DOHH2 (cell line): ENCODE results near the gene DRAXIN.
"Not testable (repeated sequence)": the region's sequence is repeated elsewhere in the genome, so short reads cannot be mapped to it uniquely, and the experiment has no call there.

ENCODE experiments used
- H3F3A ChIP-seq: fragments of 200-600 bp; sonication (generic), shearing (Covaris generic); 2 replicates; pipeline ENCODE4 v1.6.0; 2016; ENCODE audit warnings: antibody characterized with exemption, mild to moderate bottlenecking; ENCODE audit not compliant: control insufficient read depth, insufficient read depth
- H3K27ac ChIP-seq: fragments of 200-600 bp; sonication (generic); 2 replicates; pipeline ENCODE4 v1.5.1; 2014; ENCODE audit warnings: low read depth, mild to moderate bottlenecking, low read length, moderate library complexity
- H3K27me3 ChIP-seq: fragments of 200-600 bp; sonication (generic); 2 replicates; pipeline ENCODE4 v1.6.1; 2014; ENCODE audit warnings: mild to moderate bottlenecking, low read length, mixed read lengths; ENCODE audit not compliant: control insufficient read depth
- H3K36me3 ChIP-seq: fragments of 200-600 bp; sonication (generic); 2 replicates; pipeline ENCODE4 v1.6.1; 2014; ENCODE audit warnings: mild to moderate bottlenecking, low read length, moderate library complexity, mixed read lengths; ENCODE audit not compliant: control insufficient read depth
- H3K4me1 ChIP-seq: fragments of 200-600 bp; sonication (generic); 2 replicates; pipeline ENCODE4 v1.6.1; 2014; ENCODE audit warnings: mild to moderate bottlenecking, low read length, mixed read lengths; ENCODE audit not compliant: control insufficient read depth
- H3K4me2 ChIP-seq: fragments of 200-600 bp; sonication (generic); 2 replicates; pipeline ENCODE4 v1.6.0; 2014; ENCODE audit warnings: mild to moderate bottlenecking, low read length, moderate library complexity
- H3K4me3 ChIP-seq: fragments of 200-600 bp; sonication (generic); 2 replicates; pipeline ENCODE4 v1.5.1; 2014; ENCODE audit warnings: mild to moderate bottlenecking, low read length, mixed read lengths
- H3K79me2 ChIP-seq: fragments of 200-600 bp; sonication (generic); 2 replicates; pipeline ENCODE4 v1.6.1; 2014; ENCODE audit warnings: mild to moderate bottlenecking, low read length, mixed read lengths; ENCODE audit not compliant: control insufficient read depth
- H3K9me2 ChIP-seq: fragments of 200-600 bp; sonication (generic); replicated peaks from 2 replicates; pipeline ENCODE4 v1.6.1; 2014; ENCODE audit warnings: mild to moderate bottlenecking, low read length, mixed read lengths; ENCODE audit not compliant: control insufficient read depth
- H3K9me3 ChIP-seq: fragments of 200-600 bp; sonication (generic); 2 replicates; pipeline ENCODE4 v1.6.1; 2014; ENCODE audit warnings: antibody characterized with exemption, low read length, mixed read lengths; ENCODE audit not compliant: control insufficient read depth, insufficient read depth
- H4K20me1 ChIP-seq: fragments of 200-600 bp; sonication (generic); 2 replicates; pipeline ENCODE4 v1.6.0; 2014; ENCODE audit warnings: low read depth, mild to moderate bottlenecking, antibody characterized with exemption, low read length, moderate library complexity; ENCODE audit not compliant: control insufficient read depth, insufficient read depth
- CTCF ChIP-seq: fragments of 200-600 bp; sonication (generic); IDR thresholded peaks from one replicate; pipeline ENCODE4 v1.5.1; 2014; ENCODE audit warnings: antibody characterized with exemption, mild to moderate bottlenecking, low read depth, low read length; ENCODE audit not compliant: poor library complexity, severe bottlenecking
- EZH2phosphoT487 ChIP-seq: fragments of 200-600 bp; sonication (generic); IDR thresholded peaks from 2 replicates; pipeline ENCODE4 v1.6.1; 2017; ENCODE audit warnings: borderline replicate concordance, mild to moderate bottlenecking, antibody characterized with exemption, low read length, moderate library complexity, mixed read lengths

The DRAXIN gene

GRCh38 chr1:11691302-11691914 lies at the start of gene DRAXIN:
DRAXIN (plus strand) TSS chr1:11691710; CDS start chr1:11706259, 14,549 bp downstream.
- H3K79me2 ChIP-seq = no peaks in the 10 kb centered on the region
- H3K9me3 ChIP-seq = no peaks in the 10 kb centered on the region
- 0 out of 2 replicates have a peak, but pooled peaks cover 2% of the 10 kb centered on the region for H3F3A ChIP-seq
- no peaks in the 10 kb centered on the region for H3K36me3 ChIP-seq
- TF ChIP-seq CTCF (no peak), EZH2phosphoT487 (no peak)
- no peak within 1 kb of the TSS for H3K27ac ChIP-seq
- H4K20me1 ChIP-seq = no peaks in the 10 kb centered on the region
- H3K27me3 ChIP-seq = peaks cover 55% of the 10 kb centered on the region
- no peaks in the 10 kb centered on the region for H3K4me1 ChIP-seq
- no peak within 1 kb of the TSS for H3K4me3 ChIP-seq
- H3K4me2 ChIP-seq = no peak within 1 kb of the TSS
- no peaks in the 10 kb centered on the region for H3K9me2 ChIP-seq

GRCh38 chr1:11641776-11642305 lies 49.7 kb upstream of the DRAXIN start:
- no peaks in the 10 kb centered on the region for H3K9me2 ChIP-seq
- no peaks in the 10 kb centered on the region for H4K20me1 ChIP-seq
- no peaks in the 10 kb centered on the region for H3F3A ChIP-seq
- no peaks in the 10 kb centered on the region for H3K79me2 ChIP-seq
- no peaks in the 10 kb centered on the region for H3K9me3 ChIP-seq
- H3K4me3 ChIP-seq = no peak overlapping the region
- H3K27me3 ChIP-seq = peaks cover 4% of the 10 kb centered on the region; the same call in 1 of the 2 replicates
- no peaks in the 10 kb centered on the region for H3K36me3 ChIP-seq
- no peak for TF ChIP-seq CTCF
- H3K27ac ChIP-seq = no peak overlapping the region
- H3K4me1 ChIP-seq = peaks cover 5% of the 10 kb centered on the region
- no peak overlapping the region for H3K4me2 ChIP-seq

GRCh38 chr1:11642418-11643017 lies 49.0 kb upstream of the DRAXIN start:
- not testable (repeated sequence) for H3K4me3 ChIP-seq, H4K20me1 ChIP-seq, H3F3A ChIP-seq, H3K4me2 ChIP-seq, H3K27me3 ChIP-seq, H3K4me1 ChIP-seq, H3K27ac ChIP-seq, H3K9me2 ChIP-seq, H3K79me2 ChIP-seq, H3K36me3 ChIP-seq, H3K9me3 ChIP-seq
- TF ChIP-seq CTCF = peak; percentile 89
